Measurements from ENCODE around the gene VCAM1. TPM values are rescaled to one million over a fixed set of nuclear protein-coding genes. Genes with fewer than 3 reads are reported as not detected.
A peak's percentile ranks its signal among the peaks of the same experiment; 100 is the strongest.

VCAM1 gene
- total RNA-seq, 1 donor from 2014 or later = 2.1 TPM

GRCh38 chr1:100683448-100684349 is 35.8 kb upstream of the VCAM1 start:
- Mint-ChIP-seq H3K27me3 (ENCODE audit: insufficient read depth, low read depth) (peaks cover 3% of the 10 kb centered on the region), H3K27ac (no peak overlapping the region), H3K9me3 (peaks cover 8% of the 10 kb centered on the region), H3K36me3 (no peaks in the 10 kb centered on the region), H3K4me1 (no peaks in the 10 kb centered on the region), H3K4me3 (no peak overlapping the region)
- peak overlapping the region; percentile 3 for H2AFZ ChIP-seq (replicated peaks)
- DNase-seq (ENCODE audit: low spot score) = no peak
- TF ChIP-seq EZH2 (IDR thresholded peaks at IDR 0.05) (no peak), CTCF (IDR thresholded peaks at IDR 0.05) (no peak), EZH2phosphoT487 (IDR thresholded peaks at IDR 0.05) (no peak)
- H3K9ac ChIP-seq = no peak overlapping the region
- no peaks in the 10 kb centered on the region for H3K36me3 ChIP-seq
- peaks cover 3% of the 10 kb centered on the region for H3K9me3 ChIP-seq (ENCODE audit: low read depth)
- no peaks in the 10 kb centered on the region for H3K4me1 ChIP-seq
- H3K4me3 ChIP-seq = no peak overlapping the region
- no peak overlapping the region for H3K27ac ChIP-seq
- H3K4me2 ChIP-seq = no peak overlapping the region
- H3K79me2 ChIP-seq (ENCODE audit: low read depth) = no peaks in the 10 kb centered on the region
- H3K27me3 ChIP-seq = no peaks in the 10 kb centered on the region
- H4K20me1 ChIP-seq (ENCODE audit: low read depth) = no peaks in the 10 kb centered on the region
- H3F3A ChIP-seq (ENCODE audit: low read depth) = no peaks in the 10 kb centered on the region

GRCh38 chr1:100699744-100700143 is 19.8 kb upstream of the VCAM1 start:
- no peaks in the 10 kb centered on the region for H3K79me2 ChIP-seq (ENCODE audit: low read depth)
- no peaks in the 10 kb centered on the region for H4K20me1 ChIP-seq (ENCODE audit: low read depth)
- no peak overlapping the region for H3K27ac ChIP-seq
- Mint-ChIP-seq H3K4me3 (no peak overlapping the region), H3K9me3 (no peaks in the 10 kb centered on the region), H3K27ac (no peak overlapping the region), H3K36me3 (no peaks in the 10 kb centered on the region), H3K4me1 (no peaks in the 10 kb centered on the region), H3K27me3 (ENCODE audit: insufficient read depth, low read depth) (peaks cover 2% of the 10 kb centered on the region)
- no peak overlapping the region for H2AFZ ChIP-seq (replicated peaks)
- no peak overlapping the region for H3K9ac ChIP-seq
- H3K27me3 ChIP-seq = no peaks in the 10 kb centered on the region
- H3K4me1 ChIP-seq = no peaks in the 10 kb centered on the region
- no peaks in the 10 kb centered on the region for H3F3A ChIP-seq (ENCODE audit: low read depth)
- H3K36me3 ChIP-seq = no peaks in the 10 kb centered on the region
- DNase-seq (ENCODE audit: low spot score) = no peak
- H3K4me3 ChIP-seq = no peak overlapping the region
- TF ChIP-seq EZH2phosphoT487 (IDR thresholded peaks at IDR 0.05) (no peak), CTCF (IDR thresholded peaks at IDR 0.05) (no peak), EZH2 (IDR thresholded peaks at IDR 0.05) (no peak)
- no peaks in the 10 kb centered on the region for H3K9me3 ChIP-seq (ENCODE audit: low read depth)
- no peak overlapping the region for H3K4me2 ChIP-seq

- Histone ChIP-seq H3F3A (ENCODE audit: low read depth) (no peaks in the 10 kb centered on the region), H2AFZ (replicated peaks) (no peak overlapping the region), H3K4me3 (no peak overlapping the region), H4K20me1 (ENCODE audit: low read depth) (no peaks in the 10 kb centered on the region), H3K36me3 (no peaks in the 10 kb centered on the region), H3K9ac (no peak overlapping the region), H3K9me3 (ENCODE audit: low read depth) (no peaks in the 10 kb centered on the region), H3K27me3 (no peaks in the 10 kb centered on the region), H3K4me2 (no peak overlapping the region), H3K27ac (no peak overlapping the region), H3K79me2 (ENCODE audit: low read depth) (no peaks in the 10 kb centered on the region), H3K4me1 (no peaks in the 10 kb centered on the region)
- Mint-ChIP-seq H3K9me3 (no peaks in the 10 kb centered on the region), H3K27me3 (ENCODE audit: insufficient read depth, low read depth) (peaks cover 3% of the 10 kb centered on the region), H3K4me3 (no peak overlapping the region), H3K4me1 (no peaks in the 10 kb centered on the region), H3K27ac (no peak overlapping the region), H3K36me3 (no peaks in the 10 kb centered on the region)
- no peak for DNase-seq (ENCODE audit: low spot score)
- TF ChIP-seq CTCF (IDR thresholded peaks at IDR 0.05) (no peak), EZH2phosphoT487 (IDR thresholded peaks at IDR 0.05) (no peak), EZH2 (IDR thresholded peaks at IDR 0.05) (no peak)
Measured at GRCh38 chr1:100700586-100700985, 19.0 kb upstream of the VCAM1 start.
